OCI-LY1 (cell line): ENCODE data around the gene CSMD2.

Experiments
- CTCF ChIP-seq: fragments of 200-600 bp; sonication (generic), shearing (Covaris generic); IDR thresholded peaks from 2 replicates; pipeline ENCODE4 v1.5.1; 2017; ENCODE audit warnings: mild to moderate bottlenecking, antibody characterized with exemption, low read length, moderate library complexity, mixed read lengths
- EZH2 ChIP-seq: fragments of 200-600 bp; sonication (generic), shearing (Covaris generic); IDR thresholded peaks from 2 replicates; pipeline ENCODE4 v1.8.0; 2017; ENCODE audit warnings: borderline replicate concordance, mixed run types, mild to moderate bottlenecking, antibody characterized with exemption, low read length, moderate library complexity, mixed read lengths

- TF ChIP-seq CTCF (no peak), EZH2 (no peak)
Measured at GRCh38 chr1:33508151-33508550, 656.9 kb downstream of the CSMD2 start.
